ENCODE data around the gene TMEM185A.
"Not testable (repeated sequence)": the region's sequence is repeated elsewhere in the genome, so short reads cannot be mapped to it uniquely, and the experiment has no call there.

- not testable (repeated sequence) for TF ChIP-seq CTCF (conservative IDR thresholded peaks at IDR 0.05; ENCODE audit: low read depth, low read length); POLR2A (IDR thresholded peaks at IDR 0.05; ENCODE audit: low read depth, low read length); RAD21 (IDR thresholded peaks at IDR 0.05; ENCODE audit: low read length); RCOR1 (IDR thresholded peaks at IDR 0.05; ENCODE audit: insufficient replicate concordance, low read length); USF2 (IDR thresholded peaks at IDR 0.05; ENCODE audit: low read depth, low read length); MXI1 (IDR thresholded peaks at IDR 0.05; ENCODE audit: borderline replicate concordance, low read depth, low read length); NFE2L2 (IDR thresholded peaks at IDR 0.05; ENCODE audit: low read depth, low read length); MAZ (IDR thresholded peaks at IDR 0.05; ENCODE audit: borderline replicate concordance, low read depth, low read length); RFX5 (IDR thresholded peaks at IDR 0.05; ENCODE audit: low read depth, low read length)
- TF ChIP-seq, protein P1, sequence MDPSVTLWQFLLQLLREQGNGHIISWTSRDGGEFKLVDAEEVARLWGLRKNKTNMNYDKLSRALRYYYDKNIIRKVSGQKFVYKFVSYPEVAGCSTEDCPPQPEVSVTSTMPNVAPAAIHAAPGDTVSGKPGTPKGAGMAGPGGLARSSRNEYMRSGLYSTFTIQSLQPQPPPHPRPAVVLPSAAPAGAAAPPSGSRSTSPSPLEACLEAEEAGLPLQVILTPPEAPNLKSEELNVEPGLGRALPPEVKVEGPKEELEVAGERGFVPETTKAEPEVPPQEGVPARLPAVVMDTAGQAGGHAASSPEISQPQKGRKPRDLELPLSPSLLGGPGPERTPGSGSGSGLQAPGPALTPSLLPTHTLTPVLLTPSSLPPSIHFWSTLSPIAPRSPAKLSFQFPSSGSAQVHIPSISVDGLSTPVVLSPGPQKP (IDR thresholded peaks at IDR 0.05; ENCODE audit: borderline replicate concordance, low read depth, low read length) = not testable (repeated sequence)
Measured at GRCh38 chrX:149679164-149679678, 47.6 kb upstream of the TMEM185A start.

All from IMR-90 (cell line).